Mesendoderm (in vitro differentiated cells): ENCODE measurements around the gene MRAP2.

ENCODE experiments used
- DNase-seq: peaks from one replicate; pipeline ENCODE4 v3.0.0; 2013
- H2AK5ac ChIP-seq: 2 replicates; pipeline ENCODE4 v1.6.1; 2013; ENCODE audit warnings: low read length, inconsistent platforms
- H2BK120ac ChIP-seq: 2 replicates; pipeline ENCODE4 v1.6.1; 2013; ENCODE audit warnings: low read depth, mild to moderate bottlenecking, low read length, moderate library complexity, mixed read lengths
- H2BK15ac ChIP-seq: replicated peaks from 2 replicates; pipeline ENCODE4 v1.6.1; 2013; ENCODE audit warnings: low read depth, mild to moderate bottlenecking, moderate library complexity
- H2BK5ac ChIP-seq: 2 replicates; pipeline ENCODE4 v1.6.1; 2013; ENCODE audit warnings: low read length, inconsistent platforms
- H3K18ac ChIP-seq: 2 replicates; pipeline ENCODE4 v1.6.1; 2013; ENCODE audit warnings: mild to moderate bottlenecking, low read length, mixed read lengths
- H3K23ac ChIP-seq: one replicate; pipeline ENCODE4 v1.6.1; 2013; ENCODE audit warnings: low read length
- H3K27ac ChIP-seq: 2 replicates; pipeline ENCODE4 v1.5.1; 2013; ENCODE audit warnings: low read depth, mild to moderate bottlenecking, inconsistent platforms, low read length, moderate library complexity
- H3K27me3 ChIP-seq: 2 replicates; pipeline ENCODE4 v1.6.1; 2013; ENCODE audit warnings: low read length, control low read depth, mild to moderate bottlenecking, inconsistent platforms; ENCODE audit not compliant: insufficient read depth, poor library complexity
- H3K36me3 ChIP-seq: 2 replicates; pipeline ENCODE4 v1.6.1; 2013; ENCODE audit warnings: low read length, inconsistent platforms; ENCODE audit not compliant: control insufficient read depth, insufficient read depth
- H3K4ac ChIP-seq: one replicate; pipeline ENCODE4 v1.6.1; 2013; ENCODE audit warnings: low read depth, mild to moderate bottlenecking, low read length, moderate library complexity
- H3K4me1 ChIP-seq: 2 replicates; pipeline ENCODE4 v1.6.1; 2013; ENCODE audit warnings: low read depth, low read length, inconsistent platforms; ENCODE audit not compliant: control insufficient read depth
- H3K4me2 ChIP-seq: 2 replicates; pipeline ENCODE4 v1.6.1; 2013; ENCODE audit warnings: low read length
- H3K4me3 ChIP-seq: 2 replicates; pipeline ENCODE4 v1.5.1; 2013; ENCODE audit warnings: mild to moderate bottlenecking, low read length
- H3K56ac ChIP-seq: one replicate; pipeline ENCODE4 v1.6.1; 2013; ENCODE audit warnings: low read length
- H3K79me1 ChIP-seq: 2 replicates; pipeline ENCODE4 v1.6.1; 2013; ENCODE audit warnings: low read length, inconsistent platforms
- H3K79me2 ChIP-seq: 2 replicates; pipeline ENCODE4 v1.6.1; 2013; ENCODE audit warnings: mild to moderate bottlenecking, low read length; ENCODE audit not compliant: control insufficient read depth, insufficient read depth
- H3K9ac ChIP-seq: 2 replicates; pipeline ENCODE4 v1.6.1; 2013; ENCODE audit warnings: low read length, inconsistent platforms
- H4K5ac ChIP-seq: one replicate; pipeline ENCODE4 v1.6.1; 2013; ENCODE audit warnings: low read length
- H4K8ac ChIP-seq: one replicate; pipeline ENCODE4 v1.6.1; 2013; ENCODE audit warnings: low read depth, mild to moderate bottlenecking, control low read depth, low read length, moderate library complexity
- WGBS: extraction: QIAGEN DNeasy Blood & Tissue Kit; methylation state at CpG from one replicate; pipeline ENCODE4 v1.1.7; 2013; ENCODE audit warnings: low lambda C conversion rate, missing lambda C conversion rate; ENCODE audit not compliant: insufficient coverage; ENCODE audit errors: extremely low coverage; 5-methylcytosine and 5-hydroxymethylcytosine counted together

MRAP2 gene

GRCh38 chr6:84035484-84035883 is 1.9 kb downstream of the MRAP2 start:
- Histone ChIP-seq H2BK5ac (no peak overlapping the region), H3K56ac (no peak overlapping the region), H3K23ac (no peak overlapping the region), H3K4ac (no peak overlapping the region), H3K79me1 (no peaks in the 10 kb centered on the region), H3K4me3 (no peak overlapping the region), H3K36me3 (no peaks in the 10 kb centered on the region), H3K4me1 (peaks cover 2% of the 10 kb centered on the region), H4K8ac (no peak overlapping the region), H2BK120ac (no peak overlapping the region), H3K27ac (no peak overlapping the region), H2BK15ac (no peak overlapping the region), H3K79me2 (no peaks in the 10 kb centered on the region), H2AK5ac (no peak overlapping the region), H3K18ac (no peak overlapping the region), H3K27me3 (peaks cover 4% of the 10 kb centered on the region), H3K4me2 (no peak overlapping the region), H3K9ac (no peak overlapping the region), H4K5ac (no peak overlapping the region)
- peak; percentile 34 for DNase-seq
- WGBS = no CpG with 5 or more reads among the region's 6 CpGs

- no peak overlapping the region for H3K23ac ChIP-seq
- H3K27ac ChIP-seq = no peak overlapping the region
- H3K9ac ChIP-seq = no peak overlapping the region
- no peaks in the 10 kb centered on the region for H3K36me3 ChIP-seq
- no peaks in the 10 kb centered on the region for H3K79me1 ChIP-seq
- H3K56ac ChIP-seq = no peak overlapping the region
- no peak overlapping the region for H2BK15ac ChIP-seq
- H4K8ac ChIP-seq = no peak overlapping the region
- no peaks in the 10 kb centered on the region for H3K79me2 ChIP-seq
- no peak overlapping the region for H3K4me2 ChIP-seq
- no peak overlapping the region for H3K4ac ChIP-seq
- H4K5ac ChIP-seq = no peak overlapping the region
- H2BK120ac ChIP-seq = no peak overlapping the region
- H3K18ac ChIP-seq = no peak overlapping the region
- no peak overlapping the region for H3K4me3 ChIP-seq
- H2AK5ac ChIP-seq = no peak overlapping the region
- no CpG with 5 or more reads among the region's 24 CpGs for WGBS
- H3K4me1 ChIP-seq = peaks cover 2% of the 10 kb centered on the region
- H2BK5ac ChIP-seq = no peak overlapping the region
- DNase-seq = no peak
- peaks cover 4% of the 10 kb centered on the region for H3K27me3 ChIP-seq
Measured at GRCh38 chr6:84037425-84038089, 4.0 kb downstream of the MRAP2 start.

GRCh38 chr6:84042603-84043002 is 9.0 kb downstream of the MRAP2 start:
- Histone ChIP-seq H3K56ac (no peak overlapping the region), H3K27ac (no peak overlapping the region), H2BK5ac (no peak overlapping the region), H3K4me2 (no peak overlapping the region), H2AK5ac (no peak overlapping the region), H3K36me3 (no peaks in the 10 kb centered on the region), H3K4me3 (no peak overlapping the region), H4K8ac (no peak overlapping the region), H3K18ac (no peak overlapping the region), H2BK120ac (no peak overlapping the region), H3K23ac (no peak overlapping the region), H3K79me1 (no peaks in the 10 kb centered on the region), H2BK15ac (no peak overlapping the region), H4K5ac (no peak overlapping the region), H3K4me1 (no peaks in the 10 kb centered on the region), H3K4ac (no peak overlapping the region), H3K9ac (no peak overlapping the region), H3K27me3 (no peaks in the 10 kb centered on the region), H3K79me2 (no peaks in the 10 kb centered on the region)
- WGBS = no CpG with 5 or more reads among the region's 1 CpG
- DNase-seq = no peak

GRCh38 chr6:84043555-84043954 is 10.0 kb downstream of the MRAP2 start:
- Histone ChIP-seq H4K5ac (no peak overlapping the region), H3K79me2 (no peaks in the 10 kb centered on the region), H2BK15ac (no peak overlapping the region), H3K27ac (no peak overlapping the region), H3K18ac (no peak overlapping the region), H4K8ac (no peak overlapping the region), H2BK5ac (no peak overlapping the region), H3K56ac (no peak overlapping the region), H3K36me3 (no peaks in the 10 kb centered on the region), H3K4me2 (no peak overlapping the region), H3K23ac (no peak overlapping the region), H2AK5ac (no peak overlapping the region), H3K4me3 (no peak overlapping the region), H3K27me3 (no peaks in the 10 kb centered on the region), H2BK120ac (no peak overlapping the region), H3K79me1 (no peaks in the 10 kb centered on the region), H3K4me1 (no peaks in the 10 kb centered on the region), H3K4ac (no peak overlapping the region), H3K9ac (no peak overlapping the region)
- DNase-seq = no peak
- WGBS = no CpG with 5 or more reads among the region's 1 CpG

- H2AK5ac ChIP-seq = no peak overlapping the region
- H4K5ac ChIP-seq = no peak overlapping the region
- peaks cover under 1% of the 10 kb centered on the region for H3K4me1 ChIP-seq
- no peaks in the 10 kb centered on the region for H3K79me2 ChIP-seq
- no peaks in the 10 kb centered on the region for H3K36me3 ChIP-seq
- no CpG with 5 or more reads among the region's 1 CpG for WGBS
- H3K18ac ChIP-seq = no peak overlapping the region
- H2BK5ac ChIP-seq = no peak overlapping the region
- H3K4me3 ChIP-seq = no peak overlapping the region
- no peak overlapping the region for H2BK120ac ChIP-seq
- no peaks in the 10 kb centered on the region for H3K79me1 ChIP-seq
- no peak overlapping the region for H4K8ac ChIP-seq
- H3K27ac ChIP-seq = no peak overlapping the region
- no peak overlapping the region for H3K4ac ChIP-seq
- H3K9ac ChIP-seq = no peak overlapping the region
- no peak overlapping the region for H2BK15ac ChIP-seq
- DNase-seq = no peak
- no peak overlapping the region for H3K23ac ChIP-seq
- no peak overlapping the region for H3K4me2 ChIP-seq
- no peaks in the 10 kb centered on the region for H3K27me3 ChIP-seq
- no peak overlapping the region for H3K56ac ChIP-seq
Measured at GRCh38 chr6:84046755-84047154, 13.2 kb downstream of the MRAP2 start.

- no peak overlapping the region for H3K56ac ChIP-seq
- no CpG with 5 or more reads among the region's 5 CpGs for WGBS
- no peaks in the 10 kb centered on the region for H3K27me3 ChIP-seq
- no peak overlapping the region for H3K4me3 ChIP-seq
- H3K9ac ChIP-seq = no peak overlapping the region
- H4K5ac ChIP-seq = no peak overlapping the region
- H3K27ac ChIP-seq = no peak overlapping the region
- H3K18ac ChIP-seq = no peak overlapping the region
- no peak overlapping the region for H2BK5ac ChIP-seq
- H3K4me2 ChIP-seq = no peak overlapping the region
- H3K4ac ChIP-seq = no peak overlapping the region
- DNase-seq = no peak
- H2BK15ac ChIP-seq = no peak overlapping the region
- H3K4me1 ChIP-seq = peaks cover 6% of the 10 kb centered on the region
- no peak overlapping the region for H2AK5ac ChIP-seq
- no peaks in the 10 kb centered on the region for H3K79me2 ChIP-seq
- no peak overlapping the region for H3K23ac ChIP-seq
- H2BK120ac ChIP-seq = no peak overlapping the region
- no peaks in the 10 kb centered on the region for H3K79me1 ChIP-seq
- no peak overlapping the region for H4K8ac ChIP-seq
- H3K36me3 ChIP-seq = no peaks in the 10 kb centered on the region
Measured at GRCh38 chr6:84048588-84048987, 15.0 kb downstream of the MRAP2 start.
